Lung (tissue), 12 donors: ENCODE results near the gene SLC17A3. TPM values are rescaled to one million over a fixed set of nuclear protein-coding genes. Genes with fewer than 3 reads are reported as not detected.
A peak's percentile ranks its signal among the peaks of the same experiment; 100 is the strongest.

Experiments used
- ATAC-seq: fragments of 200-7000 bp; cut with Tn5 transposase; one replicate; pipeline ENCODE4 v1.9.1; 2020; ENCODE audit warnings: moderate number of reproducible peaks; ENCODE audit not compliant: insufficient read depth, low FRiP score
- DNase-seq, 3 donors: peaks; one replicate each; pipeline ENCODE4 v3.0.0-alpha.2; 2013 to 2017
- H3K27ac ChIP-seq, 2 donors: one replicate each; pipeline ENCODE4 v1.5.1; 2013; ENCODE audit warnings: mild to moderate bottlenecking in 2 of 2, moderate library complexity in 2 of 2, control low read depth in 1 of 2, inconsistent platforms in 1 of 2, low read depth in 1 of 2, low read length in 1 of 2
- H3K27me3 ChIP-seq, 3 donors: one replicate each; pipeline ENCODE4 v1.5.1; 2013; ENCODE audit warnings: low read length in 2 of 3; ENCODE audit not compliant: control insufficient read depth in 3 of 3, insufficient read depth in 3 of 3
- H3K36me3 ChIP-seq, 4 donors: one replicate each; pipeline ENCODE4 v1.5.1; 2013; ENCODE audit warnings: low read length in 4 of 4, mild to moderate bottlenecking in 1 of 4, moderate library complexity in 1 of 4; ENCODE audit not compliant: control insufficient read depth in 4 of 4, insufficient read depth in 4 of 4
- H3K4me1 ChIP-seq, 5 donors: one replicate each; pipeline ENCODE4 v1.5.1; 2013; ENCODE audit warnings: low read length in 5 of 5, mild to moderate bottlenecking in 2 of 5, moderate library complexity in 1 of 5; ENCODE audit not compliant: control insufficient read depth in 5 of 5, insufficient read depth in 5 of 5
- H3K4me3 ChIP-seq: one replicate; pipeline ENCODE4 v1.5.1; 2013; ENCODE audit warnings: mild to moderate bottlenecking, control low read depth, moderate library complexity
- H3K9ac ChIP-seq, 2 donors: one replicate each; pipeline ENCODE4 v1.5.1; 2013; ENCODE audit warnings: low read length in 2 of 2, control low read depth in 1 of 2; ENCODE audit not compliant: insufficient read depth in 1 of 2
- H3K9me3 ChIP-seq, 4 donors: one replicate each; pipeline ENCODE4 v1.5.1; 2013; ENCODE audit warnings: low read length in 3 of 4, mild to moderate bottlenecking in 1 of 4, moderate library complexity in 1 of 4; ENCODE audit not compliant: control insufficient read depth in 4 of 4, insufficient read depth in 3 of 4
- WGBS, 2 donors: extraction: QIAGEN DNeasy Blood & Tissue Kit; methylation state at CpG; one replicate each; pipeline ENCODE4 v1.1.7; 2013; 5-methylcytosine and 5-hydroxymethylcytosine counted together
- polyA plus RNA-seq, 2 donors: library from polyadenylated mRNA; stranded (reverse); fragments of 200-250 nt; gene quantifications; one replicate each; pipeline ENCODE4 v1.2.1, GENCODE V29; 2013
- total RNA-seq, 2 donors: library from RNA; depleted of rRNA in 1 of 2; stranded (reverse); fragments of >200 nt in 1 of 2; gene quantifications; one replicate each; pipeline ENCODE4 v1.2.1, GENCODE V29; 2014 to 2021
- TF ChIP-seq, protein P1 (sequence below): IDR thresholded peaks from 2 replicates; pipeline ENCODE4 v1.5.1; 2012; ENCODE audit warnings: mild to moderate bottlenecking; ENCODE audit errors: control extremely low read depth, extremely low read depth
- donor health status: control.
- donor health status: control.
- donor health status: Bipolar disorder and iron deficiency.
- donor health status: healthy.
- donor health status: DM: yes; HTN: yes; CAD: no.

The SLC17A3 gene
- total and polyA plus RNA-seq, 4 donors = not detected

DNA sequence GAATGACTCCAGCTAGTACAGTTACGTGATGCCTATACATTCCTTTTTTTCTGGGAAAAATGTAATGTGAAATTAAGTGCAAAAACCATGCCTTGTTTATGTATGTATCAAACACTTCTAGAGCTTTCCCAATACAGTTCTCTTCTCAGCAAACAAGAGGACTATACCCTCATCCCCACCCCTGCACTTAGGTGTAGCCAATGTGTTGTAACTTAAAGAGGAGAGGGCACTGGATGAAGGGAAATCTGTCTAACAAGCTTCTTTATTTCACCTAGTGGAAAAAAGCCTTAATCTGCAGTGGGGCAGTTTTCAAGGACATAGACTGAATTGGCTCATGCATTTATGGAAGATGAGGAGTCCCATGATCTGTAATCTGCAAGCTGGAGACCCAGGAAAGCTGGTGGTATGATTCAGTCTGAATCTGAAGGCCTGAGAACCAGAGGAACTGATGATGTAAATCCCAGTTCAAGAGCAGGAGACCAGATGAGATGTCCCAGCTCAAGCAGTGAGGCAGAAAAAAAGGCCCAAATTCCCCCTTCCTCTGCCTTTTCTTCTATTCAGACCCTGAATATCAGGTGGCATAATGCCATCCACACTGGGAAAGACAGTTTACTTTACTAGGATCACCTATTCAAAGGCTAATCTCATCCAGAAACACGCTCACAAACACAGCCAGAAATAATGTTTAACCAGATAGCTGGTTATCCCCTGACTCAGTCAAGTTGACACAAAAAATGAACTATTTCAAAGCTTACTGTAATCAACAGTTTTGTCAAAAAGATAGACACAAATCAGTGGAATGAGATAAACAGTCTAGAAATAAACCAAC lies 25.8 kb upstream of the SLC17A3 start:
- ATAC-seq (no peak), DNase-seq (no peak)
- Histone ChIP-seq H3K4me1 (no peaks in the 10 kb centered on the region), H3K27ac (no peak overlapping the region), H3K36me3 (no peaks in the 10 kb centered on the region), H3K9me3 (no peaks in the 10 kb centered on the region), H3K27me3 (no peaks in the 10 kb centered on the region), H3K4me3 (no peak overlapping the region), H3K9ac (no peak overlapping the region)
- 83 to 85% methylated on average over 2 of the region's 2 CpGs for WGBS, 2 donors
- TF ChIP-seq, protein P1, sequence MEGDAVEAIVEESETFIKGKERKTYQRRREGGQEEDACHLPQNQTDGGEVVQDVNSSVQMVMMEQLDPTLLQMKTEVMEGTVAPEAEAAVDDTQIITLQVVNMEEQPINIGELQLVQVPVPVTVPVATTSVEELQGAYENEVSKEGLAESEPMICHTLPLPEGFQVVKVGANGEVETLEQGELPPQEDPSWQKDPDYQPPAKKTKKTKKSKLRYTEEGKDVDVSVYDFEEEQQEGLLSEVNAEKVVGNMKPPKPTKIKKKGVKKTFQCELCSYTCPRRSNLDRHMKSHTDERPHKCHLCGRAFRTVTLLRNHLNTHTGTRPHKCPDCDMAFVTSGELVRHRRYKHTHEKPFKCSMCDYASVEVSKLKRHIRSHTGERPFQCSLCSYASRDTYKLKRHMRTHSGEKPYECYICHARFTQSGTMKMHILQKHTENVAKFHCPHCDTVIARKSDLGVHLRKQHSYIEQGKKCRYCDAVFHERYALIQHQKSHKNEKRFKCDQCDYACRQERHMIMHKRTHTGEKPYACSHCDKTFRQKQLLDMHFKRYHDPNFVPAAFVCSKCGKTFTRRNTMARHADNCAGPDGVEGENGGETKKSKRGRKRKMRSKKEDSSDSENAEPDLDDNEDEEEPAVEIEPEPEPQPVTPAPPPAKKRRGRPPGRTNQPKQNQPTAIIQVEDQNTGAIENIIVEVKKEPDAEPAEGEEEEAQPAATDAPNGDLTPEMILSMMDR = no peak

DNA sequence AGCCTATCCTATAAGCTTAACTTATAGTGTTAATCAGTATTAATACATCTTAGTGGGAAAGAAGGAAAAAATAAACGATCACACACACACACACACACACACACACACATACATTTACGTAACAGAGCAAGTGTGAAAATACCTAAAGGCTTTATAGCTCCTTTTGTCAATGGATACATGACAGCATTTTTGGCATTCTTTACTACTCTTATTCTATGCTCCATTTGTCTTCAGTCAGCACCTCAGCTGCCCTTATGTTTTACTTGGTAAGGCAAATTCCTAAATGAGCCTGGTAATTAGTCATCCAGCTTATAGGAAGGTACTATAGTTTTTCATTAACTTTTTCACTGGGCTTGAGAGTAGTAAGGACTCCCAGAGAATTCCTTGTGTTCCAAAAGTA lies 25.1 kb upstream of the SLC17A3 start:
- Histone ChIP-seq H3K4me1 (no peaks in the 10 kb centered on the region), H3K27me3 (no peaks in the 10 kb centered on the region), H3K27ac (no peak overlapping the region), H3K36me3 (no peaks in the 10 kb centered on the region), H3K4me3 (no peak overlapping the region), H3K9ac (no peak overlapping the region), H3K9me3 (no peaks in the 10 kb centered on the region)
- DNase-seq (peak in 1 of 3 donors; percentile 21), ATAC-seq (no peak)
- TF ChIP-seq, protein P1 = no peak
- 71 to 72% methylated on average over 2 of the region's 2 CpGs for WGBS, 2 donors

DNA sequence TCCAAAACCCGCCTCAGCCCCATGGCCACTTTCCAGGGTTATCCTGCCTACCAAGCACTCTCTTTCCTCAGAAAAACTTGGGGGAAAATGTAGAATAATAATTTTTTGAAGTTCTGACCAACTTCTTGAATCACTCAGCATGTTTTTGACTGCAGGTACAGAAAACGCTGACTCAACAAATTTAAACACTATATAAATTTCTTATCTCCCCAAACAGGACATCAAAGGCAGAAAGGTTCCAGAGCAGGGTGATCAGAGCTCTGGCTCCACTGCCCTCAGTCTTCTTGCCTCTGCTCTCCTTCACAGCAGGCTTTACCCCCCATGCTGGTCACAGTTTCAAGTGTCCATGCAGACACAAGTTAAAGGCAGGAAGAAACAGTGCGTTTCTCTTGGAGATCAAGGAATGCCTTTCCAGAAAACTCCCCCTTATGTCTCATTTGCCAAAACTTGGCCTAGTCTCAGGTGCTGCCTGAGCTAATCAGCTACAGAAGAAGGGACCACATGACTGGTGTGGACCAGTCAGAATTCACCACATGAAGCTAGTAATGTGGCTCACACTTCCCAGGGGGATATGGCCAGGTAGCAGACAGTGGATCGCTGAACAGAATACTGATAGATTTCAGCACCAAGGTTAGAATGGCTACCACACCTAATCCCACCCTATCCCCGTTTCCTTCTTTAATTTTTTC lies 24.4 kb upstream of the SLC17A3 start:
- no peaks in the 10 kb centered on the region for H3K36me3 ChIP-seq
- TF ChIP-seq, protein P1 = no peak
- H3K9me3 ChIP-seq = no peaks in the 10 kb centered on the region
- WGBS, 2 donors = 81 to 92% methylated on average over 5 of the region's 5 CpGs
- no peak overlapping the region for H3K4me3 ChIP-seq
- H3K27me3 ChIP-seq = no peaks in the 10 kb centered on the region
- no peak overlapping the region for H3K27ac ChIP-seq
- DNase-seq = peak in 1 of 3 donors; percentile 2
- ATAC-seq = no peak
- no peak overlapping the region for H3K9ac ChIP-seq
- H3K4me1 ChIP-seq = no peaks in the 10 kb centered on the region
